WTC11 (cell line): Measurements from ENCODE around the gene SMTN. TPM values are rescaled to one million over a fixed set of nuclear protein-coding genes. Genes with fewer than 3 reads are reported as not detected.

Experiments
- ATAC-seq: fragments of 200-7000 bp; cut with Tn5 transposase; 2 replicates; pipeline ENCODE4 v1.10.0; 2021; ENCODE audit warnings: mild to moderate bottlenecking, moderate library complexity
- CTCF ChIA-PET: fragments of 300-600 bp; sonication (Branson Sonifier 250); formaldehyde crosslinking; loops from one replicate; lab custom pipeline; 2021; ENCODE audit warnings: antibody characterized with exemption; lab: Charles Lee
- POLR2A ChIA-PET: fragments of 350-600 bp; sonication (Branson Sonifier 250); formaldehyde crosslinking; loops from one replicate; lab custom pipeline; 2021; ENCODE audit warnings: antibody characterized with exemption; lab: Charles Lee
- DNase-seq: peaks from one replicate; pipeline ENCODE4 v3.0.0; 2021; ENCODE audit warnings: low spot score
- H3K27ac Mint-ChIP-seq: 2 replicates; pipeline ENCODE4 v1.8.0; 2021; ENCODE audit warnings: mixed read lengths
- H3K27me3 Mint-ChIP-seq: 2 replicates; pipeline ENCODE4 v1.8.0; 2021; ENCODE audit warnings: low read depth, mild to moderate bottlenecking, moderate library complexity, mixed read lengths
- H3K36me3 Mint-ChIP-seq: 2 replicates; pipeline ENCODE4 v1.8.0; 2021; ENCODE audit warnings: mixed read lengths
- H3K4me1 Mint-ChIP-seq: 2 replicates; pipeline ENCODE4 v1.8.0; 2022; ENCODE audit warnings: mixed read lengths
- H3K4me3 Mint-ChIP-seq: 2 replicates; pipeline ENCODE4 v1.8.0; 2021; ENCODE audit warnings: mild to moderate bottlenecking, moderate library complexity, mixed read lengths
- H3K9me3 Mint-ChIP-seq: 2 replicates; pipeline ENCODE4 v1.8.0; 2021; ENCODE audit warnings: mixed read lengths
- ATF1 ChIP-seq: sonication (generic); formaldehyde crosslinking; IDR thresholded peaks from 2 replicates; pipeline ENCODE4 v1.8.1; 2023; ENCODE audit warnings: mild to moderate bottlenecking, moderate library complexity, missing genetic modification reagents
- CBFB ChIP-seq: sonication (generic); formaldehyde crosslinking; IDR thresholded peaks from 2 replicates; pipeline ENCODE4 v1.8.1; 2022; ENCODE audit warnings: mild to moderate bottlenecking, low read depth, missing genetic modification reagents
- CREM ChIP-seq: sonication (generic); formaldehyde crosslinking; IDR thresholded peaks from 2 replicates; pipeline ENCODE4 v1.8.1; 2022; ENCODE audit warnings: mild to moderate bottlenecking, missing genetic modification reagents, moderate library complexity
- ESRRA ChIP-seq: sonication (generic); formaldehyde crosslinking; IDR thresholded peaks from 2 replicates; pipeline ENCODE4 v1.8.1; 2022; ENCODE audit warnings: mild to moderate bottlenecking, missing genetic modification reagents, borderline replicate concordance
- GABPB1 ChIP-seq: sonication (generic); formaldehyde crosslinking; IDR thresholded peaks from 2 replicates; pipeline ENCODE4 v1.8.1; 2023; ENCODE audit warnings: mild to moderate bottlenecking, missing genetic modification reagents
- GRHL2 ChIP-seq: fragments of 250-450 bp; sonication (Bioruptor Pico); IDR thresholded peaks from 2 replicates; pipeline ENCODE4 v1.8.0; 2022; ENCODE audit warnings: mild to moderate bottlenecking, moderate library complexity; ENCODE audit not compliant: insufficient replicate concordance, severe bottlenecking
- JUN ChIP-seq: sonication (generic); formaldehyde crosslinking; IDR thresholded peaks from 2 replicates; pipeline ENCODE4 v1.8.0; 2023; ENCODE audit warnings: mild to moderate bottlenecking, missing genetic modification reagents
- MXD4 ChIP-seq: fragments of 250-450 bp; sonication (Bioruptor Pico); IDR thresholded peaks from 2 replicates; pipeline ENCODE4 v1.8.0; 2021; ENCODE audit warnings: mild to moderate bottlenecking, moderate library complexity, borderline replicate concordance
- NFATC4 ChIP-seq: fragments of 250-450 bp; sonication (Bioruptor Pico); IDR thresholded peaks from 2 replicates; pipeline ENCODE4 v1.9.0; 2021; ENCODE audit warnings: mild to moderate bottlenecking
- SP1 ChIP-seq: sonication (generic); formaldehyde crosslinking; conservative IDR thresholded peaks from 2 replicates; pipeline ENCODE4 v1.8.1; 2022; ENCODE audit warnings: missing genetic modification reagents
- TCF7 ChIP-seq: sonication (generic); formaldehyde crosslinking; IDR thresholded peaks from 2 replicates; pipeline ENCODE4 v1.8.0; 2022; ENCODE audit warnings: mild to moderate bottlenecking, low read depth, missing genetic modification reagents, moderate library complexity
- ZNF121 ChIP-seq: sonication (generic); formaldehyde crosslinking; IDR thresholded peaks from 2 replicates; pipeline ENCODE4 v1.8.0; 2023; ENCODE audit warnings: missing genetic modification reagents
- ZNF138 ChIP-seq: sonication (generic); formaldehyde crosslinking; conservative IDR thresholded peaks from 2 replicates; pipeline ENCODE4 v1.8.1; 2022; ENCODE audit warnings: mild to moderate bottlenecking, moderate library complexity, missing genetic modification reagents
- ZNF219 ChIP-seq: sonication (generic); formaldehyde crosslinking; IDR thresholded peaks from 2 replicates; pipeline ENCODE4 v1.8.0; 2023; ENCODE audit warnings: missing genetic modification reagents, mild to moderate bottlenecking, borderline replicate concordance
- ZNF416 ChIP-seq: fragments of 250-450 bp; sonication (Bioruptor Pico); IDR thresholded peaks from 2 replicates; pipeline ENCODE4 v1.9.0; 2021; ENCODE audit warnings: mild to moderate bottlenecking, inconsistent platforms
- ZNF671 ChIP-seq: fragments of 250-450 bp; sonication (Bioruptor Pico); IDR thresholded peaks from 2 replicates; pipeline ENCODE4 v1.8.0; 2021; ENCODE audit warnings: mild to moderate bottlenecking
- total RNA-seq: library from RNA; stranded (reverse); gene quantifications from 3 replicates; pipeline ENCODE4 v1.2.3, GENCODE V29; 2021
- TF ChIP-seq, protein P1 (sequence below): sonication (generic); formaldehyde crosslinking; IDR thresholded peaks from 2 replicates; pipeline ENCODE4 v1.8.1; 2022; ENCODE audit warnings: low read depth, mild to moderate bottlenecking, moderate library complexity, missing genetic modification reagents, borderline replicate concordance
- TF ChIP-seq, protein P2 (sequence below): sonication (generic); formaldehyde crosslinking; IDR thresholded peaks from 2 replicates; pipeline ENCODE4 v1.8.0; 2022; ENCODE audit warnings: mild to moderate bottlenecking, missing genetic modification reagents
- TF ChIP-seq, protein P3 (sequence below): sonication (generic); formaldehyde crosslinking; IDR thresholded peaks from 2 replicates; pipeline ENCODE4 v1.8.1; 2022; ENCODE audit warnings: low read depth, missing genetic modification reagents, borderline replicate concordance
- TF ChIP-seq, protein P4 (sequence below): fragments of 250-450 bp; sonication (Bioruptor Pico); IDR thresholded peaks from 2 replicates; pipeline ENCODE4 v1.8.0; 2021; ENCODE audit warnings: mild to moderate bottlenecking
- TF ChIP-seq, protein P5 (sequence below): sonication (generic); formaldehyde crosslinking; IDR thresholded peaks from 2 replicates; pipeline ENCODE4 v1.8.0; 2023; ENCODE audit warnings: missing genetic modification reagents

Gene SMTN
- total RNA-seq, 1 experiment from 2014 or later: 34.5 TPM

DNA sequence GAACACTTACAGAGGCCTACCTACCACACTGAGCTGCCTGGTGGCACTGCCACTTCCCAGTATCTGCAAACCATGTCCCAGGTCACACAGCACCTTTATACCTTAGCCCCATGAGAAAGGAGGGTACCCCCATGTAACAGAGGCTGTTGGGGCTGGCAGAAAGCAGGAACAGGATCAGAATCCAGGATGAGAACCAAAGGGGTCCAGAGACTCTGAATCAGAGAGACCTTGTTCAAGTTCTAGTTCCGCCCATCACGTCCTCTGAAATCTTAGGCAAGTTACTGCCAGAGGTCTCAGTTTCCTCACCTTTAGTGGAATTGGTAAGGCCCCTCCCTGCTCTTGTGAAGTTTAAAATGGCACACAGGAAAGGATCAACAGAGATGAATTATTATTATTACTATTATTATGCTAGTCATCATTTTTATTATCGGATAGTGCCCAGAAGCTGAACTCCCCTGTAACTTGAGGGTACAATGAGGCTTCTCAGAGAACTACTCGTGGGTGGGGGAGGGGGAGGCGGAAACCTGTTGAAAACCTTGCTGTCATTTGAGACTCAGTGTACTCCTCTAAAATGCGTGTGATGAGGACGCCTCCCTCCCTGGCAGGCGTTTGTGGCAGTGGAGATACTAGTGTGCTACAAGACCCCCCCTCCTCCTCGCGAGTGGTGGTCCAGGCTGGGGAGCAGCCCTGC is 17.0 kb downstream of the SMTN start:
- CTCF ChIA-PET: interaction anchor here (0.7 to 21.8 kb wide), 12 partner anchors 8 to 130 kb away, joined by 3 to 363 read pairs (median 5); partner anchors contain the start of genes MORC2, PLA2G3, RNF185 and SELENOM
- TF ChIP-seq NFATC4 (CRISPR knock-in tag): no peak
- TF ChIP-seq ZNF416 (CRISPR knock-in tag): 0 out of 2 replicates have a peak, but pooled peaks have one; percentile 36
- DNase-seq: no peak
- Mint-ChIP-seq H3K27ac (no peak overlapping the region), H3K4me3 (peak overlapping the region; percentile 65), H3K9me3 (no peaks in the 10 kb centered on the region), H3K27me3 (peaks cover 5% of the 10 kb centered on the region; the same call in 1 of the 2 replicates), H3K4me1 (peaks cover 17% of the 10 kb centered on the region), H3K36me3 (no peaks in the 10 kb centered on the region; the same call in 1 of the 2 replicates)
- ATAC-seq: no peak
- POLR2A ChIA-PET: interaction anchor here (0.5 to 4.0 kb wide), 4 partner anchors 13 to 206 kb away, joined by 3 to 19 read pairs (median 4); partner anchors contain the start of gene SMTN

DNA sequence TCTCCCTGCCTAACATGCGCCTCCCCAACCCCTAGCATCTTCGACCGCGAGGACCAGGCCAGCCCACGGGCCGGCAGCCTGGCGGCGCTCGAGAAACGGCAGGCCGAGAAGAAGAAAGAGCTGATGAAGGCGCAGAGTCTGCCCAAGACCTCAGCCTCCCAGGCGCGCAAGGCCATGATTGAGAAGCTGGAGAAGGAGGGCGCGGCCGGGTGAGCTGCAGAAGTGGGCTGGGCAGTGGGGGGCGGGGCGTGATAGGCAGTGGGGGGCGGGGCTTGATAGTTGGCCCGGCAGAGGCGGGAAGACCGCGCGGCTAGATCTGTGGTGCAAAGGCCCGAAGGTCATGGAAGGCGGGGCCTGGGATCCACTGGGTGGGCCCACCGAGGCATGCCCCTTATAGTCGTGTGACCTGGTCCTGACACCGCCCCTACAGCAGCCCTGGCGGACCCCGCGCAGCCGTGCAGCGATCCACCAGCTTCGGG is 17.6 kb downstream of the SMTN start:
- Mint-ChIP-seq H3K27me3 (peaks cover 5% of the 10 kb centered on the region; the same call in 1 of the 2 replicates), H3K4me3 (peak overlapping the region; percentile 65), H3K27ac (no peak overlapping the region), H3K4me1 (peaks cover 17% of the 10 kb centered on the region), H3K9me3 (no peaks in the 10 kb centered on the region), H3K36me3 (no peaks in the 10 kb centered on the region; the same call in 1 of the 2 replicates)
- peak; percentile 90 for ATAC-seq
- TF ChIP-seq ZNF138 (CRISPR knock-in tag): no peak
- TF ChIP-seq, protein P1, sequence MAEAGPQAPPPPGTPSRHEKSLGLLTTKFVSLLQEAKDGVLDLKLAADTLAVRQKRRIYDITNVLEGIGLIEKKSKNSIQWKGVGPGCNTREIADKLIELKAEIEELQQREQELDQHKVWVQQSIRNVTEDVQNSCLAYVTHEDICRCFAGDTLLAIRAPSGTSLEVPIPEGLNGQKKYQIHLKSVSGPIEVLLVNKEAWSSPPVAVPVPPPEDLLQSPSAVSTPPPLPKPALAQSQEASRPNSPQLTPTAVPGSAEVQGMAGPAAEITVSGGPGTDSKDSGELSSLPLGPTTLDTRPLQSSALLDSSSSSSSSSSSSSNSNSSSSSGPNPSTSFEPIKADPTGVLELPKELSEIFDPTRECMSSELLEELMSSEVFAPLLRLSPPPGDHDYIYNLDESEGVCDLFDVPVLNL (CRISPR knock-in tag): no peak
- TF ChIP-seq, protein P2, sequence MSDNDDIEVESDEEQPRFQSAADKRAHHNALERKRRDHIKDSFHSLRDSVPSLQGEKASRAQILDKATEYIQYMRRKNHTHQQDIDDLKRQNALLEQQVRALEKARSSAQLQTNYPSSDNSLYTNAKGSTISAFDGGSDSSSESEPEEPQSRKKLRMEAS (CRISPR knock-in tag): peak; percentile 73
- TF ChIP-seq ZNF219: no peak
- TF ChIP-seq, protein P3, sequence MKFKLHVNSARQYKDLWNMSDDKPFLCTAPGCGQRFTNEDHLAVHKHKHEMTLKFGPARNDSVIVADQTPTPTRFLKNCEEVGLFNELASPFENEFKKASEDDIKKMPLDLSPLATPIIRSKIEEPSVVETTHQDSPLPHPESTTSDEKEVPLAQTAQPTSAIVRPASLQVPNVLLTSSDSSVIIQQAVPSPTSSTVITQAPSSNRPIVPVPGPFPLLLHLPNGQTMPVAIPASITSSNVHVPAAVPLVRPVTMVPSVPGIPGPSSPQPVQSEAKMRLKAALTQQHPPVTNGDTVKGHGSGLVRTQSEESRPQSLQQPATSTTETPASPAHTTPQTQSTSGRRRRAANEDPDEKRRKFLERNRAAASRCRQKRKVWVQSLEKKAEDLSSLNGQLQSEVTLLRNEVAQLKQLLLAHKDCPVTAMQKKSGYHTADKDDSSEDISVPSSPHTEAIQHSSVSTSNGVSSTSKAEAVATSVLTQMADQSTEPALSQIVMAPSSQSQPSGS: no peak
- ChIA-PET POLR2A (interaction anchor here (0.5 to 4.0 kb wide), 6 partner anchors 9 to 205 kb away, joined by 3 to 19 read pairs (median 4); partner anchors contain the start of genes SELENOM and SMTN), CTCF (interaction anchor here (0.7 to 21.8 kb wide), 15 partner anchors 7 to 532 kb away, joined by 3 to 363 read pairs (median 5); partner anchors contain the start of genes MORC2, PLA2G3, RNF185 and SELENOM)
- DNase-seq: peak; percentile 80

DNA sequence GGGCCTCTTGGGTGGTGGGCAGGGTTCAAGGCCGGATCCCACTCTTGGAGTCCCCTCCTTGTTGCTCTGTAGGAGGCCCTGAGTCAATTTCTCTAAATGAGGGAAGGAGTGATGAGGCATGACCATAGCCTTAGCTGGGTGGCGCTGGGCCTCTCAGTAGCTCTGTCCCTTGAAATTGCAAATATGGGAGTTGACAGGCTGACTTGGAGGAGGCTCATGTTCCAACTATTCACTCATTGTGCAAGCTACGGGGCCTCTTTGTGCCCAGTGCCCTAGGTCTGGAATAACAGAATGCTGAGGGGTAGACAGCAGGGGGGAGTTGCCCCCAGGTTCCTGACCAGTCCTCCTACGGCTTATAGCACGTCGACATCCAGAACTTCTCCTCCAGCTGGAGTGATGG is 18.3 kb downstream of the SMTN start:
- DNase-seq (no peak), ATAC-seq (no peak)
- Mint-ChIP-seq H3K27ac (no peak overlapping the region), H3K9me3 (no peaks in the 10 kb centered on the region), H3K4me3 (0 out of 2 replicates have a peak overlapping the region, but pooled peaks have one; percentile 12), H3K36me3 (no peaks in the 10 kb centered on the region; the same call in 1 of the 2 replicates), H3K4me1 (peaks cover 17% of the 10 kb centered on the region), H3K27me3 (peaks cover 12% of the 10 kb centered on the region)
- no peak for TF ChIP-seq ZNF671 (CRISPR knock-in tag)
- TF ChIP-seq, protein P4, sequence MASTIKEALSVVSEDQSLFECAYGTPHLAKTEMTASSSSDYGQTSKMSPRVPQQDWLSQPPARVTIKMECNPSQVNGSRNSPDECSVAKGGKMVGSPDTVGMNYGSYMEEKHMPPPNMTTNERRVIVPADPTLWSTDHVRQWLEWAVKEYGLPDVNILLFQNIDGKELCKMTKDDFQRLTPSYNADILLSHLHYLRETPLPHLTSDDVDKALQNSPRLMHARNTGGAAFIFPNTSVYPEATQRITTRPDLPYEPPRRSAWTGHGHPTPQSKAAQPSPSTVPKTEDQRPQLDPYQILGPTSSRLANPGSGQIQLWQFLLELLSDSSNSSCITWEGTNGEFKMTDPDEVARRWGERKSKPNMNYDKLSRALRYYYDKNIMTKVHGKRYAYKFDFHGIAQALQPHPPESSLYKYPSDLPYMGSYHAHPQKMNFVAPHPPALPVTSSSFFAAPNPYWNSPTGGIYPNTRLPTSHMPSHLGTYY: no peak
- no peak for TF ChIP-seq ATF1 (CRISPR knock-in tag)
- TF ChIP-seq MXD4 (CRISPR knock-in tag): no peak
- no peak for TF ChIP-seq GRHL2 (CRISPR knock-in tag)
- TF ChIP-seq CBFB: no peak
- no peak for TF ChIP-seq ESRRA (CRISPR knock-in tag)
- no peak for TF ChIP-seq GABPB1 (CRISPR knock-in tag)
- TF ChIP-seq TCF7 (CRISPR knock-in tag): no peak
- TF ChIP-seq ZNF138 (CRISPR knock-in tag): no peak
- no peak for TF ChIP-seq JUN (CRISPR knock-in tag)
- no peak for TF ChIP-seq CREM (CRISPR knock-in tag)
- TF ChIP-seq ZNF416 (CRISPR knock-in tag): no peak
- no peak for TF ChIP-seq ZNF121 (CRISPR knock-in tag)
- TF ChIP-seq, protein P5, sequence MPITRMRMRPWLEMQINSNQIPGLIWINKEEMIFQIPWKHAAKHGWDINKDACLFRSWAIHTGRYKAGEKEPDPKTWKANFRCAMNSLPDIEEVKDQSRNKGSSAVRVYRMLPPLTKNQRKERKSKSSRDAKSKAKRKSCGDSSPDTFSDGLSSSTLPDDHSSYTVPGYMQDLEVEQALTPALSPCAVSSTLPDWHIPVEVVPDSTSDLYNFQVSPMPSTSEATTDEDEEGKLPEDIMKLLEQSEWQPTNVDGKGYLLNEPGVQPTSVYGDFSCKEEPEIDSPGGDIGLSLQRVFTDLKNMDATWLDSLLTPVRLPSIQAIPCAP (CRISPR knock-in tag): no peak
- TF ChIP-seq SP1 (CRISPR knock-in tag): no peak
- ChIA-PET CTCF (interaction anchor here (0.9 to 21.8 kb wide), 9 partner anchors 6 to 531 kb away, joined by 3 to 363 read pairs (median 6); partner anchors contain the start of genes PLA2G3, RNF185, SELENOM and SMTN), POLR2A (interaction anchor here (0.7 to 1.4 kb wide), 3 partner anchors 9 to 18 kb away, joined by 3 to 5 read pairs (median 3); partner anchors contain the start of gene SMTN)
